Ishikawa (cell line): ENCODE results near the gene CHMP1A.

Experiments
- CEBPB ChIP-seq: IDR thresholded peaks from 2 replicates; pipeline ENCODE4 v1.6.1; 2012
- CREB1 ChIP-seq: IDR thresholded peaks from 2 replicates; pipeline ENCODE4 v1.6.1; 2012; ENCODE audit warnings: low read depth
- EP300 ChIP-seq: IDR thresholded peaks from 2 replicates; pipeline ENCODE4 v1.6.1; 2012; ENCODE audit warnings: borderline replicate concordance
- FOXM1 ChIP-seq: IDR thresholded peaks from 2 replicates; pipeline ENCODE4 v1.6.1; 2012; ENCODE audit warnings: low read depth, borderline replicate concordance
- RAD21 ChIP-seq: IDR thresholded peaks from 2 replicates; pipeline ENCODE4 v1.6.1; 2012; ENCODE audit warnings: low read depth
- TAF1 ChIP-seq: IDR thresholded peaks from 2 replicates; pipeline ENCODE4 v1.6.1; 2012; ENCODE audit warnings: low read depth, mild to moderate bottlenecking
- TEAD4 ChIP-seq: IDR thresholded peaks from 2 replicates; pipeline ENCODE4 v1.6.1; 2012
- YY1 ChIP-seq: IDR thresholded peaks from 2 replicates; pipeline ENCODE4 v1.6.1; 2012; ENCODE audit warnings: low read depth
- TF ChIP-seq, protein P1 (sequence below): IDR thresholded peaks from 2 replicates; pipeline ENCODE4 v1.6.1; 2012
- TF ChIP-seq, protein P2 (sequence below): IDR thresholded peaks from 2 replicates; pipeline ENCODE4 v1.6.1; 2012; ENCODE audit warnings: low read depth, mild to moderate bottlenecking

DNA sequence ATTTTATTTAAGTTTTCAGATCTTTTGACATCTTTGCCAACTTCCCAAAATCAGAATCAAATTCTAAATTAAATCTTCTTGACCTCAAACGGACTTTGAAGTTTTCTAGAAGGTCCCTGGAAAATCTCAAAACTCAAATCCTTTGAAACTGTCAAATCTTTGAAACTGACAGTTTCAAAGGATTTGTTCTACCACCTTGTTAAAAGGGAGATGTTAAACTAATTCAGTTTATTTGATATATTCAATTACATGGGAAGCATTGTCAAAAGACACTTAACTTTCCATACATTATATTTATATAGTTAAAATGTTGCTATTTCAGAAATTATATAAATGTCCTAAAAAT is 47.4 kb downstream of the CHMP1A start:
- TF ChIP-seq CREB1 (no peak), CEBPB (no peak), TEAD4 (no peak), TAF1 (no peak), FOXM1 (no peak), EP300 (no peak), YY1 (no peak), RAD21 (no peak)
- TF ChIP-seq, protein P1, sequence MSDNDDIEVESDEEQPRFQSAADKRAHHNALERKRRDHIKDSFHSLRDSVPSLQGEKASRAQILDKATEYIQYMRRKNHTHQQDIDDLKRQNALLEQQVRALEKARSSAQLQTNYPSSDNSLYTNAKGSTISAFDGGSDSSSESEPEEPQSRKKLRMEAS: no peak
- TF ChIP-seq, protein P2, sequence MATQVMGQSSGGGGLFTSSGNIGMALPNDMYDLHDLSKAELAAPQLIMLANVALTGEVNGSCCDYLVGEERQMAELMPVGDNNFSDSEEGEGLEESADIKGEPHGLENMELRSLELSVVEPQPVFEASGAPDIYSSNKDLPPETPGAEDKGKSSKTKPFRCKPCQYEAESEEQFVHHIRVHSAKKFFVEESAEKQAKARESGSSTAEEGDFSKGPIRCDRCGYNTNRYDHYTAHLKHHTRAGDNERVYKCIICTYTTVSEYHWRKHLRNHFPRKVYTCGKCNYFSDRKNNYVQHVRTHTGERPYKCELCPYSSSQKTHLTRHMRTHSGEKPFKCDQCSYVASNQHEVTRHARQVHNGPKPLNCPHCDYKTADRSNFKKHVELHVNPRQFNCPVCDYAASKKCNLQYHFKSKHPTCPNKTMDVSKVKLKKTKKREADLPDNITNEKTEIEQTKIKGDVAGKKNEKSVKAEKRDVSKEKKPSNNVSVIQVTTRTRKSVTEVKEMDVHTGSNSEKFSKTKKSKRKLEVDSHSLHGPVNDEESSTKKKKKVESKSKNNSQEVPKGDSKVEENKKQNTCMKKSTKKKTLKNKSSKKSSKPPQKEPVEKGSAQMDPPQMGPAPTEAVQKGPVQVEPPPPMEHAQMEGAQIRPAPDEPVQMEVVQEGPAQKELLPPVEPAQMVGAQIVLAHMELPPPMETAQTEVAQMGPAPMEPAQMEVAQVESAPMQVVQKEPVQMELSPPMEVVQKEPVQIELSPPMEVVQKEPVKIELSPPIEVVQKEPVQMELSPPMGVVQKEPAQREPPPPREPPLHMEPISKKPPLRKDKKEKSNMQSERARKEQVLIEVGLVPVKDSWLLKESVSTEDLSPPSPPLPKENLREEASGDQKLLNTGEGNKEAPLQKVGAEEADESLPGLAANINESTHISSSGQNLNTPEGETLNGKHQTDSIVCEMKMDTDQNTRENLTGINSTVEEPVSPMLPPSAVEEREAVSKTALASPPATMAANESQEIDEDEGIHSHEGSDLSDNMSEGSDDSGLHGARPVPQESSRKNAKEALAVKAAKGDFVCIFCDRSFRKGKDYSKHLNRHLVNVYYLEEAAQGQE: no peak
